Measurements from ENCODE around the gene RPL5. TPM values are rescaled to one million over a fixed set of nuclear protein-coding genes. Genes with fewer than 3 reads are reported as not detected.

The RPL5 gene
- total RNA-seq, 6 experiments from 2014 or later = 225 to 532 (median 294) TPM

GRCh38 chr1:92832537-92833114, 786 bp downstream of the RPL5 start:
- peaks cover 0 to 21% (median 8%) of the 10 kb centered on the region in 4 donors for H3K4me1 ChIP-seq
- ATAC-seq (peak in 2 of 4 donors; percentile 8 to 14), DNase-seq (no peak)
- no peaks in the 10 kb centered on the region for H3K9me3 ChIP-seq
- H3K36me3 ChIP-seq = peaks cover 0 to 41% (median 16%) of the 10 kb centered on the region in 4 donors
- peak overlapping the region; percentile 70 to 95 (median 90) for H3K4me3 ChIP-seq
- WGBS (ENCODE audit: insufficient coverage, low coverage, low lambda C conversion rate, missing lambda C conversion rate) = under 1% methylated on average over 16 of the region's 19 CpGs
- peak overlapping the region; percentile 75 to 91 (median 82) for H3K27ac ChIP-seq
- TF ChIP-seq POLR2A (IDR thresholded peaks at IDR 0.05) (no peak), CTCF (IDR thresholded peaks at IDR 0.05) (no peak)
- H3K27me3 ChIP-seq = no peaks in the 10 kb centered on the region
- intact Hi-C loops (cut with DNase I) = no loop called here

DNA sequence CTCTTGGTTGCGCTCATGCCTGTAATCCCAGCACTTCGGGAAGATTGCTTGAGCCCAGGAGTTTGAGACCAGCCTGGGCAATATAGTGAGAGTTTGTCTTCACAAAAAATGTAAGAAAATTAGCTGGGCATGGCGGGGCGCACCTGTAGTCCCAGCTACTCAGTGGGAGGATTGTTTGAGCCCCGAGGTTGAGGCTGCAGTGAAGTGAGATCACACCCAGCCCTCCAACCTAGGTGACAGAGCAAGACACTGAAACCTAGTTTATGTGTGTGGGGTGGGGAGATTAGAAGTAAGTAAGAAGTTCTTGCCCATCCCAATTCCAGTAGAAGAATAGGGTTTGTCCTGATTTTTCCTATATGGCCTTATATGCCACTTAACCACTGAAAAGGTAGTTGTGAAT, 2.0 kb downstream of the RPL5 start:
- no peak overlapping the region for H3K27ac ChIP-seq
- intact Hi-C loops (cut with DNase I) = no loop called here
- H3K4me3 ChIP-seq = peak overlapping the region in 2 of 3 donors; percentile 70 to 95
- 29% methylated on average over 3 of the region's 5 CpGs for WGBS (ENCODE audit: insufficient coverage, low coverage, low lambda C conversion rate, missing lambda C conversion rate)
- H3K4me1 ChIP-seq = peaks cover 0 to 26% (median 8%) of the 10 kb centered on the region in 4 donors
- peaks cover 0 to 53% (median 21%) of the 10 kb centered on the region in 4 donors for H3K36me3 ChIP-seq
- no peak for DNase-seq
- TF ChIP-seq CTCF (IDR thresholded peaks at IDR 0.05) = no peak
- TF ChIP-seq POLR2A (IDR thresholded peaks at IDR 0.05) = no peak
- H3K9me3 ChIP-seq = no peaks in the 10 kb centered on the region
- no peaks in the 10 kb centered on the region for H3K27me3 ChIP-seq
- no peak for ATAC-seq

DNA sequence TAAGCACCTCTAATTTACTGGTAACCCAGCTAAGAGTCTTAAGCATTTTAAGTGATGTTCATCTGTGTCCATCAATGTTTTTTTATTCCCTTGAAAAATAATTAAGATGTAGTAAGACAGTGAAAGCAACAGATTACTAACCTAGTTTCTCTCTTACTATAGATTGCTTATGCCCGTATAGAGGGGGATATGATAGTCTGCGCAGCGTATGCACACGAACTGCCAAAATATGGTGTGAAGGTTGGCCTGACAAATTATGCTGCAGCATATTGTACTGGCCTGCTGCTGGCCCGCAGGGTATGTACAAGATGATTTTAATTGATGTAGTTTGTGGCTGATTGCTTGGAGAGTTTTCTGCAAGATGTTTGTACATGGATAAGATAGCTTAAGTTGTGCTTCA, 2.8 kb downstream of the RPL5 start:
- Histone ChIP-seq H3K36me3 (peaks cover 0 to 61% (median 26%) of the 10 kb centered on the region in 4 donors), H3K27me3 (no peaks in the 10 kb centered on the region), H3K4me1 (peaks cover 0 to 32% (median 11%) of the 10 kb centered on the region in 4 donors), H3K4me3 (no peak overlapping the region), H3K27ac (no peak overlapping the region), H3K9me3 (no peaks in the 10 kb centered on the region)
- intact Hi-C loops (cut with DNase I) = no loop called here
- WGBS (ENCODE audit: insufficient coverage, low coverage, low lambda C conversion rate, missing lambda C conversion rate) = 62% methylated on average over 5 of the region's 5 CpGs
- no peak for DNase-seq
- TF ChIP-seq POLR2A (IDR thresholded peaks at IDR 0.05) (no peak), CTCF (IDR thresholded peaks at IDR 0.05) (no peak)
- no peak for ATAC-seq

- Histone ChIP-seq H3K36me3 (peaks cover 0 to 86% (median 42%) of the 10 kb centered on the region in 4 donors), H3K9me3 (no peaks in the 10 kb centered on the region), H3K4me1 (peaks cover 0 to 39% (median 11%) of the 10 kb centered on the region in 4 donors), H3K4me3 (no peak overlapping the region), H3K27me3 (no peaks in the 10 kb centered on the region), H3K27ac (no peak overlapping the region)
- DNase-seq (no peak), ATAC-seq (no peak)
- TF ChIP-seq POLR2A (IDR thresholded peaks at IDR 0.05) (no peak), CTCF (IDR thresholded peaks at IDR 0.05) (no peak)
- WGBS (ENCODE audit: insufficient coverage, low coverage, low lambda C conversion rate, missing lambda C conversion rate) = 90% methylated on average over 2 of the region's 2 CpGs
- intact Hi-C loops (cut with DNase I) = no loop called here
These were observed 5.2 kb downstream of the RPL5 start for GRCh38 chr1:92837062-92837461.

Data from right lobe of liver (tissue), 6 donors.